HG03521 (cell line): ENCODE measurements around the gene ASIC4.

ENCODE experiments used
- ATAC-seq: cut with Tn5 transposase; IDR thresholded peaks from one replicate; pipeline ENCODE4 v1.9.1; 2021; ENCODE audit warnings: mild to moderate bottlenecking, moderate library complexity; ENCODE audit not compliant: unreplicated experiment

Gene ASIC4

DNA sequence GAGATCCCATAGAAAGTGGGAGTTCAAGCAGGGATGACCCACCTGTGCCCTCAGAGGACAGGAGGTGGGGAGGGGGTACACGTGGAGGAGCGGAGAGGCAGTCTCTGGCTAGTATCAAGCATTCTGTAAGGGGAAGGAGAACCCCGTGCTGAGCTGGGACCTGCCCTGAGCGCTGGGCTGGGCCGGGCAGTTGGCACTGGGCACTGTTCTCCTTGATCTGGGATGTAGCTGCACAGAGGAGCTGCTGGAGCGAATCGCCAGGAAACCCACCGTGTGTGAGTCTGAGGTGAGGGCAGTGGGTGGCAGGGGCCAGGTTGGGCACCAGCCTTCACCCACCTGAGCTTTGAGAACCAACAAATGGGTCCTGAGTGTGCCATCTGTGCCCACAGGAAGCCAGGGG lies 35.4 kb upstream of the ASIC4 start:
- no peak for ATAC-seq

DNA sequence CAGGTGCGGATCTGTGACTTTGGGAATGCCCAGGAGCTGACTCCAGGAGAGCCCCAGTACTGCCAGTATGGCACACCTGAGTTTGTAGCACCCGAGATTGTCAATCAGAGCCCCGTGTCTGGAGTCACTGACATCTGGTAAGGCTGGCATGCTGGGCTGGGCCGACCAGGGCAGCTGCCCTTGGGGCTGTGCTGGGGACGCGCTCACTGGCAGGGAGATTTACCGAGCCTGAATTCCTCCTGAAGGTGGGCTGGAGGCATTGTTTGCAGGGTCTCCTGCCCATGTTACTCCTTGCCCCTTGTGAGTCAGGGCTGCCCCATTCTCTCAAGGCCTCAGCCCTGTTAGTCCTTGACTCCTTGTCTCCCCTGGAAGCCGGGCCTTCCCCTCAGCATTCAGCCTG lies 34.3 kb upstream of the ASIC4 start:
- ATAC-seq: no peak

DNA sequence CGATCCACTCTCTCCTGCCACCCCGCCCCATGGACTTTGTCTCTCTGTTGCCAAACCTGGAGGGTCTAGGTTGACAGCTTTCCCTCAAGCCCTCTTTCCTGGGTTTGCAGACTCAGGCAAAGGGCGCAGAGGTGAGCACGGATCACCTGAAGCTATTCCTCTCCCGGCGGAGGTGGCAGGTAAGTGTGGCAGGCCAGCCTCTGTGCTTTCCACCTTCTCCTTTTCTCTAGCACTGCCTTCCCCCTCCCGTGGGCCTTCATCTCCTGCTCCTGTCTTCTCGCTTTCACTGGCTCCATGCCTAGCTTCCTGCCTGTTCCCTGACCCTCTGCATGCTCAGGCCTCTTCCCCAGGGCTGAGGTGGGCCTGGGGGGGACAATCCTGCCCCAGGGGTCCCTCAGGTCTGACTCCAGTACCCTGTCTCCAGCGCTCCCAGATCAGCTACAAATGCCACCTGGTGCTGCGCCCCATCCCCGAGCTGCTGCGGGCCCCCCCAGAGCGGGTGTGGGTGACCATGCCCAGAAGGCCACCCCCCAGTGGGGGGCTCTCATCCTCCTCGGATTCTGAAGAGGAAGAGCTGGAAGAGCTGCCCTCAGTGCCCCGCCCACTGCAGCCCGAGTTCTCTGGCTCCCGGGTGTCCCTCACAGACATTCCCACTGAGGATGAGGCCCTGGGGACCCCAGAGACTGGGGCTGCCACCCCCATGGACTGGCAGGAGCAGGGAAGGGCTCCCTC lies 31.4 kb upstream of the ASIC4 start:
- ATAC-seq: no peak

DNA sequence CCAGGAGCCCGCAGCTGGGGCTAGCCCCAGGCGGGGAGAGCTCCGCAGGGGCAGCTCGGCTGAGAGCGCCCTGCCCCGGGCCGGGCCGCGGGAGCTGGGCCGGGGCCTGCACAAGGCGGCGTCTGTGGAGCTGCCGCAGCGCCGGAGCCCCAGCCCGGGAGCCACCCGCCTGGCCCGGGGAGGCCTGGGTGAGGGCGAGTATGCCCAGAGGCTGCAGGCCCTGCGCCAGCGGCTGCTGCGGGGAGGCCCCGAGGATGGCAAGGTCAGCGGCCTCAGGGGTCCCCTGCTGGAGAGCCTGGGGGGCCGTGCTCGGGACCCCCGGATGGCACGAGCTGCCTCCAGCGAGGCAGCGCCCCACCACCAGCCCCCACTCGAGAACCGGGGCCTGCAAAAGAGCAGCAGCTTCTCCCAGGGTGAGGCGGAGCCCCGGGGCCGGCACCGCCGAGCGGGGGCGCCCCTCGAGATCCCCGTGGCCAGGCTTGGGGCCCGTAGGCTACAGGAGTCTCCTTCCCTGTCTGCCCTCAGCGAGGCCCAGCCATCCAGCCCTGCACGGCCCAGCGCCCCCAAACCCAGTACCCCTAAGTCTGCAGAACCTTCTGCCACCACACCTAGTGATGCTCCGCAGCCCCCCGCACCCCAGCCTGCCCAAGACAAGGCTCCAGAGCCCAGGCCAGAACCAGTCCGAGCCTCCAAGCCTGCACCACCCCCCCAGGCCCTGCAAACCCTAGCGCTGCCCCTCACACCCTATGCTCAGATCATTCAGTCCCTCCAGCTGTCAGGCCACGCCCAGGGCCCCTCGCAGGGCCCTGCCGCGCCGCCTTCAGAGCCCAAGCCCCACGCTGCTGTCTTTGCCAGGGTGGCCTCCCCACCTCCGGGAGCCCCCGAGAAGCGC lies 30.6 kb upstream of the ASIC4 start:
- ATAC-seq: no peak

DNA sequence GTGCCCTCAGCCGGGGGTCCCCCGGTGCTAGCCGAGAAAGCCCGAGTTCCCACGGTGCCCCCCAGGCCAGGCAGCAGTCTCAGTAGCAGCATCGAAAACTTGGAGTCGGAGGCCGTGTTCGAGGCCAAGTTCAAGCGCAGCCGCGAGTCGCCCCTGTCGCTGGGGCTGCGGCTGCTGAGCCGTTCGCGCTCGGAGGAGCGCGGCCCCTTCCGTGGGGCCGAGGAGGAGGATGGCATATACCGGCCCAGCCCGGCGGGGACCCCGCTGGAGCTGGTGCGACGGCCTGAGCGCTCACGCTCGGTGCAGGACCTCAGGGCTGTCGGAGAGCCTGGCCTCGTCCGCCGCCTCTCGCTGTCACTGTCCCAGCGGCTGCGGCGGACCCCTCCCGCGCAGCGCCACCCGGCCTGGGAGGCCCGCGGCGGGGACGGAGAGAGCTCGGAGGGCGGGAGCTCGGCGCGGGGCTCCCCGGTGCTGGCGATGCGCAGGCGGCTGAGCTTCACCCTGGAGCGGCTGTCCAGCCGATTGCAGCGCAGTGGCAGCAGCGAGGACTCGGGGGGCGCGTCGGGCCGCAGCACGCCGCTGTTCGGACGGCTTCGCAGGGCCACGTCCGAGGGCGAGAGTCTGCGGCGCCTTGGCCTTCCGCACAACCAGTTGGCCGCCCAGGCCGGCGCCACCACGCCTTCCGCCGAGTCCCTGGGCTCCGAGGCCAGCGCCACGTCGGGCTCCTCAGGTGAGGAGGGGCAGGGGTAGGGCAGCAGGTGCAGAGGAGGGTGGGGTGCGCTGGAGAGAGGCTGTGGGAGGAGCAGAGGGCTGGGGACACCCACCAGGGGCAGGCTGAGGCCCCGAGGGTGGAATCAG lies 29.7 kb upstream of the ASIC4 start:
- no peak for ATAC-seq

DNA sequence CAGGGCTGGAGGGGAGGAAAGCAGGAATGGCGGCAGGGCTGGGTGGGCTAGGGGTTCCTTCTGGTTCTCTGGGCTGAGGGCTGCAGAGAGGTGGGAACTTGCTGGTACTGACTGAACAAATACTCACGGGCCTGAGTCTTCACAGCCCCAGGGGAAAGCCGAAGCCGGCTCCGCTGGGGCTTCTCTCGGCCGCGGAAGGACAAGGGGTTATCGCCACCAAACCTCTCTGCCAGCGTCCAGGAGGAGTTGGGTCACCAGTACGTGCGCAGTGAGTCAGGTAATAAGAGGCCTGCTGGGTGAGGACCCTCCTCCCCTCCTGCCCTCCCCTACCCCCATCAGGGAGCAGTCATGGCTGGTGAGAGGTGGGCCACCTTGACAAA lies 29.1 kb upstream of the ASIC4 start:
- ATAC-seq: no peak

DNA sequence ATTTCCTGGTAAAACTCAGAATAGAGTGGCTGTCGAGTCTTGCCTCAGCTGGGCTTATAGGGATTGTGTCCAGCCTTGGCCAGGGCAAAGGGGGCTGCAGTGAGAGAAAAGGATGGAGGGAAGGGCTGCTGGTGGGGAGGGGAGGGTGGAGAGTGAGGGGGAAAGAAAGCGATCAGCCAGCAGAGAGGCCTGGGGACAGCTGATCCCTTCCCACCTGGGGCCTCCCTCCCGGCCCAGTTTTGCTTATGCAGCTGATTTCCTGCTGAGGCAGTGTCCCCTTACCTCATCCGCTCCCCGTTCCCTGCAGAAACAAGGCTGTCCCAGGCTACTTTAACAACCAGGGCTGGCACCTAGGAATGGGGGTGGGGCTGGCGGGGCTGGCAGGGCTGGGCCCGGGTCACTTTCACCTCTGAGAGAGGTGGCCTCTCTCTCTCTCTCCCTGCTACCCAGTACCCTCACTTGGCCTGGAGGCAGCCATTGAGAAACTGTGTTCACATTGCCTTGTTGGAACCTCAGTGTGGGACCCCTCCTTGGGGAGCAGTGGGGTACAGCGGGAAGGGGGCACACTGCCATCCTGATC lies 27.8 kb upstream of the ASIC4 start:
- ATAC-seq: no peak

DNA sequence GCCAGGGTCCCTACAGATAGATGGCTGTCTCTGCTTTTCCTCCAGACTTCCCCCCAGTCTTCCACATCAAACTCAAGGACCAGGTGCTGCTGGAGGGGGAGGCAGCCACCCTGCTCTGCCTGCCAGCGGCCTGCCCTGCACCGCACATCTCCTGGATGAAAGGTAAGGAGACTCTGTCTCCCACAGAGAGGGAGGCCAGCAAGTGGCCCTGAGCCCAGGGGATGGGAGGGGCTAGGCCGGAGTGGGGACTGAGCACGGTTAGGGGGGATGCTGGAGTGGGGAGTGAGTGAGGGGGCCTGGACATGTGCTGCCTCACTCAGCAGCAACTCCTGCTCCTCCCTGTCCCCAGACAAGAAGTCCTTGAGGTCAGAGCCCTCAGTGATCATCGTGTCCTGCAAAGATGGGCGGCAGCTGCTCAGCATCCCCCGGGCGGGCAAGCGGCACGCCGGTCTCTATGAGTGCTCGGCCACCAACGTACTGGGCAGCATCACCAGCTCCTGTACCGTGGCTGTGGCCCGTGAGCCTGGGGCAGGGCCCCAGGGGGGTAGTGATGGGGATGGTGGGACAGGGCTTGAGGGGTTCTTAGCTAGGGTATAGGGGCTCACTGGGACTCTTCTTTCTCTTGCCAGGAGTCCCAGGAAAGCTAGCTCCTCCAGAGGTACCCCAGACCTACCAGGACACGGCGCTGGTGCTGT lies 26.0 kb upstream of the ASIC4 start:
- ATAC-seq: no peak

DNA sequence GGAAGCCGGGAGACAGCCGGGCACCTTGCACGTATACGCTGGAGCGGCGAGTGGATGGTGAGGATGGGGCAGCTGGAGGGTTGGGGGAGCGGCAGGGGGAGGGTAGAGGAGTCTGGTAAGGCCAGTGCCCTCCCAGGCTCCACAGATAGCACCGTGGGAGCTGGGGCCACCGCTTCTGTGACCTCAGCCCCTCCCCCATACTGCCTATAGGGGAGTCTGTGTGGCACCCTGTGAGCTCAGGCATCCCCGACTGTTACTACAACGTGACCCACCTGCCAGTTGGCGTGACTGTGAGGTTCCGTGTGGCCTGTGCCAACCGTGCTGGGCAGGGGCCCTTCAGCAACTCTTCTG lies 25.5 kb upstream of the ASIC4 start:
- ATAC-seq: no peak

DNA sequence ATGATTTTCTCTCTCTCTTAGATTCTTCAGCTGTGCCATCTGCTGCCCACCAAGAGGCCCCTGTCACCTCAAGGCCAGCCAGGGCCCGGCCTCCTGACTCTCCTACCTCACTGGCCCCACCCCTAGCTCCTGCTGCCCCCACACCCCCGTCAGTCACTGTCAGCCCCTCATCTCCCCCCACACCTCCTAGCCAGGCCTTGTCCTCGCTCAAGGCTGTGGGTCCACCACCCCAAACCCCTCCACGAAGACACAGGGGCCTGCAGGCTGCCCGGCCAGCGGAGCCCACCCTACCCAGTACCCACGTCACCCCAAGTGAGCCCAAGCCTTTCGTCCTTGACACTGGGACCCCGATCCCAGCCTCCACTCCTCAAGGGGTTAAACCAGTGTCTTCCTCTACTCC lies 25.0 kb upstream of the ASIC4 start:
- ATAC-seq: no peak

DNA sequence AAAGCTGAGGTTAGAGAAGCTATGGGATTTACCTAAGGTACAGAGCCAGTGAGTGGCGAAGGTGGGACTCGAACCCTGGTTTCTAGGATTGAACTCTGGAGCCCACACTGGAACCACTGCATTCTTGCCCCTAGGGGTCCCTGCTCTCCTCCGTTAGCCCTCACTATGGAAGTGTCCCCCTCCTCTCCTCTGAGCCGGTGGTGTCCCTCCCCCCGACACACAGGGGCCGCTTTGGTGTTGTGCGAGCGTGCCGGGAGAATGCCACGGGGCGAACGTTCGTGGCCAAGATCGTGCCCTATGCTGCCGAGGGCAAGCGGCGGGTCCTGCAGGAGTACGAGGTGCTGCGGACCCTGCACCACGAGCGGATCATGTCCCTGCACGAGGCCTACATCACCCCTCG lies 24.1 kb upstream of the ASIC4 start:
- no peak for ATAC-seq

DNA sequence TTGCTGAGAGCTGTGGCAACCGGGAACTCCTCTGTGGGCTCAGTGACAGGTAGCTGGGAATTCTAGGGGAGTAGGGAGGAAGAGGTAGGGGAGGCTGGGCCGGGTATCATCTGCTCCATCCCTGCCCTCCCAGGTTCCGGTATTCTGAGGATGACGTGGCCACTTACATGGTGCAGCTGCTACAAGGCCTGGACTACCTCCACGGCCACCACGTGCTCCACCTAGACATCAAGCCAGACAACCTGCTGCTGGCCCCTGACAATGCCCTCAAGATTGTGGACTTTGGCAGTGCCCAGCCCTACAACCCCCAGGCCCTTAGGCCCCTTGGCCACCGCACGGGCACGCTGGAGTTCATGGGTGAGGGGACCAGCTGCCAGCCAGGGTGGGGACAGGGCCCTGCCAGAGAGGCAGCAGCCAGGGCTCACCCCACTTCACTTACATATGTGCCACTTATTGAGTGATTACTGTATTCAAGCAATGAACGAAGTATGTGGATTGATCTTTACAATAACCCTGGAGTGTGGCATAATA lies 23.6 kb upstream of the ASIC4 start:
- no peak for ATAC-seq

DNA sequence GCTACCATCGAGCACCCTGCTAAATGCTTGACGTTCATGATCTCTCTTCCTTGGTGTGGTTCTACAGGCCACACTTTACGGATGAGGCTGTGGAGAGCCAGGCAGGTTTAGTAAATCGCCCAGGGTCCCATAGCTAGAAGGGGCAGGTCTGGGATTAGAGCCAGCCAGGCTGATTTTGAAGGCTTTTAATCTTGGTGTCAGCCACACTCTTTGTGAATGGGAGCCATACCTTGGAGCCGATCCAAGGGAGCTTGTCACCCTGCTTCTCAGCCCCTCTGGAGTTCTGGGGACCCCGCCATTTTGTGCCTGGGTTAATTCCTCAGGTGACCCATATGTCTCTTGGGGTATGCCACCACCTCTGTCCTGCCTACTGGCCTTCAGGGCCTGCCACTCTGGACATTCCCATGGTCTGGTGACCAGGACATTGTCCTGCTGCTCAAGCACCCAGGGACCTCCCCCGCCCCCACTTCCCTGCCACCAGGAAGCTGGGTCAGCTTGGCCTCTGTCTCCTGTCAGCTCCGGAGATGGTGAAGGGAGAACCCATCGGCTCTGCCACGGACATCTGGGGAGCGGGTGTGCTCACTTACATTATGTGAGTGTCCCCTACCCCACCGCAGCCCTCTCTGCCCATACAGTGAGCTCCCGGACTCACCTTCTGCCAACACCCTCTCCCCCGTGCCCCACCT lies 22.9 kb upstream of the ASIC4 start:
- ATAC-seq: no peak

DNA sequence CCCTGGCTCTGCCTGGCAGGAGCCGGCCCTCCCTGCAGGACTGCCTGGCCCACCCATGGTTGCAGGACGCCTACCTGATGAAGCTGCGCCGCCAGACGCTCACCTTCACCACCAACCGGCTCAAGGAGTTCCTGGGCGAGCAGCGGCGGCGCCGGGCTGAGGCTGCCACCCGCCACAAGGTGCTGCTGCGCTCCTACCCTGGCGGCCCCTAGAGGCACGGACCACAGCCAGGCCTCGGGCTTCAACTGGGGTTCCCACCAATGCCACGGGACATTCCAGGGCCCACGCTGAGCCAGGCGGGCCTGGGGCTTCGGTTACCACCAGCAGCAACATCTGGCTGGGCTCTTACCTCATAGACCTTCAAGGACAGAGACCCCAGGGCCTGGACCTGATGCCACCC lies 21.7 kb upstream of the ASIC4 start:
- no peak for ATAC-seq

DNA sequence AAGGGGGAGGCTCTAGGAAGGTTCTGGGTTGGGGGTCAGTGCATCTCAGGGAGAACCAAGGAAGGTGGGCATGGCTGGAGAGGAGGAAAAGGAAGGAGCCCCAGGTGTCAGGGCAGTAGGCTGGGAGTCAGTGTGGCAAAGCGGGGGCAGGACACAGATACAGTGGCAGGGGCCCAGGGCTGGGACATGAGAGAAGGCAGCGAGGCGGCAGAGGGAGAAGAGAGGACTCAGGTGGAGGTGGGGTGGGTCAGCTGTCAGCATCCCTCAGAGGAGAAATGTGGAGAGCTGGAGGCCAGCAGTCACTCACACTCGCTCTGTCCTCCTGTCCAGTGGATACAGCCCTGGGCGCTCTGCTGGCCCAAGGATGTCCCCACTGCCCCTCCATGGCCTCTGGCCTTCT lies 21.2 kb upstream of the ASIC4 start:
- ATAC-seq: no peak

DNA sequence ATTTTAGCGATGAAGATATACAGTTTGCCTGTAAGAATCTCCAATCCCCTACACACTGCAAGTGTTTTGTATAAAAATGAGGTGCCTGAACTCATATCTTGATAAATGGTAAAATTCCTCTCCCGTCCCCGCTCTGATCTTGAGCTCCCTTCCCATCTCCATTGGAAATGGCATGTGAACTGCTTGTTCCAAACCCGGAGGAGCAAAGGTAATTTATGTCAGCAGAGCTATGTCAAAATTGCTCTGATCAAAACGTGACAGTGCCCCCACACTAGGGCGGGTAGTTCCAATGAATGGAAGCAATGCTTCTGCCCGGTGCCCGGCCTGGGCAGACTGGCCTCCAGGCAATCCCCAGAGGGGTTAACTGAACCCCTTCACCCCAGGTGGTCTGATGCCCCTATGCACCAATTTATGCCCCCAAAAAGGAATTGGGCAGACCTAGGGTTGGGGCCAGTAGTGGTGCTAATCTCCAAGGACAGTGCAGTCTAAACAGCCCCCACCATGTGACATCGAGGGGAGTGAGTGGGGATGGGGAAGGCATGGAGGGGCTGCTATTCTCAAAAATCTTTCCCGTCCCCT lies 19.2 kb upstream of the ASIC4 start:
- no peak for ATAC-seq

DNA sequence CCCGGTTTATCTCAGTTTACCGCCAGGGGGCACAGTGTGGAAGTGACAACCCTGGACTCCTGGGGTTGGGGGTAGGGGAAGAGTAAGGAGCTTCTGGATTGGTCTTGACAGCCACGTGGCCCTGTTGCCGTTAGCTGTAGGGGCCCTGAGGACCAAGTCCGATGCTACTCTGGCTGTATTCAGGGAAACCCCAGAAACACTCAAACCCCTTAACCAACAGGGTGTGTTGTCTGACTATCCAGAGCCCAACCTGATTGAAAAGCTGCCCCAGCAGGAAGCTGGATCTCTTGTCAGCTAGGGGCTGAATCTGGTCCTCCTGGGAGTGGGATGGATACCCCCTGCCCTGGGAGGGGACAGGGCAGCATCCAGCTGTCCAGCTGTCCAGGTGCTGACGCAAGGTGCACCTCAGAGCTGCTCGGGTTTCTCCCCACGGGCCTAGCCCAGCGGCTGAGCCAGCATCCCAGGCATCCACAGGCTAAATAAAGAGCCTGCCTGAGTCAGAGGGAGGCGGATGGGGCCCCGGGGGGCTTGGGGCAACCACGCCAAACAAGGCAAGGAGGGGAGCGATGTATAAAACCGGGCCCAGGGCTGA lies 18.7 kb upstream of the ASIC4 start:
- ATAC-seq: peak; percentile 18

DNA sequence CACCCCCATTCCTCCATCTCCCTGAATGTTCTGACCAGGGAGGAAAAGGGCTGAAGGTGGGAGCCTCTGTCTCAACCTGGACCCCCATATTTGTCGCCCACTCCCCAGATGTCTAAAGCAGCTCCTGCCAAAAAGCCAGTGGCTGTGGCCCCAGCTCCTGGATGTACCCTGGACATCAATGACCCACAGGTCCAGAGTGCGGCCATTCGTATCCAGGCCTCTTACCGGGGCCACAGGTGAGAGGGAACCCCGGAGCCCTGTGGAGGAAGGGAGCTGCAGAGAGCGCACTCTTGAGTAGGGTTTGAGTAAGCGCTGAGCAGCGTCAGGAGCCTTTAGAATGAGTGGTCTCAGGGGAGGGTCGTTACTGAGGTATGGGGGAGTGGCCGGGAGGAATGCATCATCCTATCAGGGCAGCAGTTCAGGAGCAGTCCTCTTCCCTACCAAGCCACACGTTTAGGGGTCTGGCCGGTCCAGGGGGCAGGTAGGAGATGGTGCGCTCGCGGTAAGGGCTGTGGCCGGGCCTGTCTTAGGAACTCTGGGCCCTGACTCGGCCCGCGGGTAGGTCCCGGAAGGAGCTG lies 17.9 kb upstream of the ASIC4 start:
- ATAC-seq: no peak
